HG02571 (cell line): ENCODE data around the gene CDH2.

Experiments used
- ATAC-seq: cut with Tn5 transposase; IDR thresholded peaks from one replicate; pipeline ENCODE4 v1.9.1; 2021; ENCODE audit warnings: mild to moderate bottlenecking, moderate library complexity; ENCODE audit not compliant: unreplicated experiment

Gene CDH2

DNA sequence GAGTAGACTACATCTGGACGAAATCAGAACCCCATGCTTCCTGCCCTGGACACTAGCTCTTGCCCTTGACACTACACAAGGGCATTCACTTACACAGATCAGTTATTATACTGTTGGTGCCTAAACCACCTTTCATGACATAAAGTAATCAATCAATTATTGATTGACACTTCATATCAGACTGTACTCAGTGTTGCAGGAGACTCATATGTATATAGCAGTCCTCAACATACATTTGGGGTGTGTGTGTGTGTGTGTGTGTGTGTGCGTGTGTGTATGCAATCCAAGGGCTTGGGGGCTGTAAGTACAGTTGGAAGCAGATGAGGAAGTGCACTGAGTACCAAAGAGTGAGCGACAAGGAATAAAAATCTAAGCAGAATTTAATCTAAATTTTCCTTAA lies 5.1 kb downstream of the CDH2 start:
- ATAC-seq, result no peak

DNA sequence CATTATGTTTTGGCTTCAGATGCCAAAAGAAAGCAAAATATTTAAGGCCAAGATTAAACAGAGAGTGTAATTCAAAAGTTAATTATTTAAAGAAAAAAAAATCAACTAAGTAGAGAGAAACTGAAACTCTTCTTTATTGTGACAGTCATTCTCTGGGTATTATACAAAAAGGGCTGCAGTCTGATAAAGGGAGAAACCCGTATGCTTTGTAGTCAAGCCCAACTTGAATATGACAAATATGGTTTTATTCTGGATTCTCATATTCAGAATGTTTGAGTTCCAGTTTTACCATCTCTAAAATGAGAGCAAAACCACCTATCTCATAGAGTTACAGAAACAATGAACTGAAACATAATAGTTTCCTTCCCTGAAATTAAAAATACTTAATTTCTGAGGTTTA lies 8.2 kb downstream of the CDH2 start:
- ATAC-seq, result no peak

DNA sequence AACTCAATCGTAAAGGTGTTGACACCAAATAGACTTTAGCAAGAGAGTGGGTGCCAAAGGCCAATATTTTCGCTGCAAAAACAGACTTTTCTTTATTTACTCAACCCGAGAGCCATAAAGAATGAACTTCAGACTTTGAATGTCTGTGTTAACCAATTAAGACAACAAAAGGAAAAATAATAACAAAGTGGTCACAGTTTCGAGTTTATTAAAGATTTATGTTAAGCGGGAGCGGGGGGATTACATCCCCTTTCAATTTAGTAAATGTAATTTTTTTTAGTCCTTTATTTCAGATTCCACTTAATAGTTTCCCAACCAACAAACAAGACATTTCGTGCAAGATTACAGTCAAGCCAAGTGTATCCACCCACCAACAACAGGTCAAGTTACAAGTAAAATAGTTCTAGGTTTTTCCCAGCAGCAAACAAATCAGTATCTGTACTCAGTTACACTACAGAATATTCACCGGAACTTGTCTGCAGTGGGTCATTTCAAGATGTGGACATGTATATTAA lies 9.0 kb downstream of the CDH2 start:
- no peak for ATAC-seq

DNA sequence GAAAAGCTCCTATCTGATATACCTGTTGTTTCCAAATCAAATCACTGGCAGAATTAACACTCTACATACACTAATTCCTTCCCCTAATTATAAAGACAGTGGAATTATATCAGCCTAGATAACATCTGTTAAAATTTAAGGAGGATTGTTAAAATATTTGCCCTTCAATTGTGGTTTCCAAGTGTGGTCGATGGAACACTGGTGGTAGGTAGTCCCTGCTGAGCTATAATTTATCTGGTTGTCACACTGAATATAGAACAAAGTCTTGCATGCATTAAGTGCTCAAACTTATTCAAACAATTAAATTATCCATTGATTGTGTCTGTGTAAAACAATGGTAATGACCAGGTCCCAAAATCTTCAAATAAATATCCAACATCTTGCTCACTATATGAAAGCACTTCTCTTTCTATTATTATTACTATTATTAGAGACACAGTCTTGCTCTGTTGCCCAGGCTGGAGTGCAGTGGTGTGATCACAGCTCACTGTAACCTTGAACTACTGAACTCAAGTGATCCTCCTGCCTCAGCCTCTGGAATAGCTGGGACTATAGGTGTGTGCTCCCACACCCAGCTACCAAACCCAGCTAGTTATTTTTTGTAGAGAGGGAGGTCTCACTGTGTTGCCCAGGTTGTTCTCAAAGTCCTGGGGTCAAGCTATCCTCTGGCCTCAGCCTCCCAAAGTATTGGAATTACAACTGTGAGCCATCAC lies 12.0 kb downstream of the CDH2 start:
- no peak for ATAC-seq

DNA sequence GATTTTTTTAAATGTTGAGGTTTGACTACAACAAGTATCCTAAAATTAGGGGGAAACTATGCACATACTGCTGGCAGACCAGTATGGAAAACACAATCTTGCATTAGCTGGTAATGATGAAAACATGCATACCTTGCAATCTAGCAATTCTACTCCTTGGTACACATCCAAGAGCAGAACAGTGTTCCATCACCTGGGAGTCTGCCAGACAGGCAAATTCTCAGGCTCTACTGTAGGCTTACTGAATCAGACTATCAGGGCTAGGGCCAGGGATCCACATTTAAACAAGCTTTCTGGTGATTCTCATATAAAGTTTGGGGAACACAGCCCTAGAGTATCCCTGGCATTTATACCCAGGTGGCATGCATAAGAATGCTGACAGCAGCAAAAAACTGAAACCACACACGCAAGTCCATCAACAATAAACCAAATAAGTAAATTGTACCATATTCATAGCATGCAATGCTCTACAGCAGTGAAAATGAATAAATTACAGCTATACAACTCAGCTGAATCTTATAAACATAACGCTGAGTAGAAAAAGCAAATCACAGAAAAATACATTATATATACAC lies 13.6 kb downstream of the CDH2 start:
- ATAC-seq, result no peak

DNA sequence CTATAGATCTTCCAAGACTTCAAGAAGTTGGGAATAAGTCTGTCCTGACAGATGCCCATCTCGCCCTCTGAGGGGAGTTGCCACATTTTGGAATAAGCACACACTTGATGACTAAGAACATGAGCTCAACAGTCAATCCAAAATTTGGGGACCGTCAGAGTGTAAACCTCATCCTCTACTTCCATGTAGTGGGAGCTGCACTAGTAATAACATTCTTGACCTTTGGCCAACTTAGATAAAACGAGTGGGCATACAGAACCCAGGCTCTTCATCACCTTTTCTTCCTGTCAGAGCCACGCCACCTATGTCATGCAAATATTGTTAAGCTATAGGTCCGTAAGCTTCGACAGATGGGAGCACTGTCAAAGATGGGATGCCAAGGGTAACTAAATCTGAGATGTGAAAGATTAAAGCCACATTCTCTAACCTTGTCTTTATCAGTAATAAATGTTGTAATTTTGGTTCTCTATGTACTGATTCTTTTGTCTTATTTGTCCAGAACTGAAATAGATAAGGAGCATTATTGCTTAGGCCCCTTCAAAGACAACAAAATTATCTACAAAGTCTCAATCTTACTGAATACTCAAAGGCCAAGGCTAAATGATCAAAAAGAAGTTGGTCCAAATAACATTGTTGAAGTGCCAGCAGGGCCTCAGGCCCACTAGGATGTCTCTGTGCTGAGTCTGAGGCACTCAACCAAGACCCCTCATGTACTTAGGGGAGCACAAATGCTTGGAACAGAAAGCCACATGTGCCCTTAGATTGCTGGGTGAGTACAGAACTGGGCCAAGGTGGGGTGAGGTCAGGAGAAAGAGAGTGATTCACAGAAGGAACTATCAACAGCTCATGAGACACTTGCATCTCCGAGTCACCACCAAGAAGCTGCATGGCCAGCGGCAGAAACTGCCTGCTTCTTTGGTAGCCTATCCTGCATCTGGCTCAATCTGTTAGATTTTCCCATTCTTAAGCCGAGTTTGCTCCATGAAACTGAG lies 15.0 kb downstream of the CDH2 start:
- no peak for ATAC-seq

DNA sequence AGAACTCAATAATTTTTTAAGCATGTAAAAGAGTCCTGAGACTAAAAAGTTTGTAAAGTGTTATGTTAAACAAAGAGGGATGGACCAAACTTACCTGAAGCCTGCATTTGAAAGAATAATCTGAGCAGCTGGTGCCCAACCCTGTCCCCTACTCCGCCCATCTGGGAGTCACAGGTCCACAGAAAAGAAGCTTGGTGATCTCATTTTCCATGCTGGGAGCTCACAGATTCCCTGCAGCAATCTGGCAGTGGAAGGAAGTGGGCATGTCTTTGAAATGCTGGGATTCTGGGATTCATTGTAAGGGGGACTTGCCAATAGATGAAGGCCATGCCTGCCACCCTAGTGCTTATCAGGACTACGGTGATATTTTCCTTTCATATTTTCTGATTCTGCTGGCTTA lies 17.9 kb downstream of the CDH2 start:
- ATAC-seq, result no peak

DNA sequence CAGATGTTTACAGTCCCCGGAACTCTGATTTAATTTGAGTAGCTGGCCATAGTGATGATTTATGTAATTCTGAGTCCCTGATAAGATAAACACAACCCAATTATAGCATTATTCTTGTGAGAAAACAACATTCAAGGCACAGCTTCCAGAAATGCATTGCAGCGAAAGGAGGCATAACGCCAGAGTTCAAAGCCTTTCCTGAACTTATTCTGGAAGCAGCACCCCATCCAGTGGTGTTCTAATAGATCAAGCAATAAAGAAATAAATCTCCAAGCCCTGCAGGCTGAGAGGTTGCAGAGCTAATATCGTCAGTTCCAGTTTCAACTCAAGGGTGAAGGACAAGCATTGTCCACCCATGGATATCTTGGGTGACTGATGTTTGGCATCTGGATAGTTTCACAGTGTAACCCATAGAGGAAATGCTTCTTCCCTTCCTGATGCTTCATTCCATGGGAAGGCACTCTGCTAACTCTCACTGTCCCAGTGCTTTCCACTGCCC lies 18.8 kb downstream of the CDH2 start:
- no peak for ATAC-seq

DNA sequence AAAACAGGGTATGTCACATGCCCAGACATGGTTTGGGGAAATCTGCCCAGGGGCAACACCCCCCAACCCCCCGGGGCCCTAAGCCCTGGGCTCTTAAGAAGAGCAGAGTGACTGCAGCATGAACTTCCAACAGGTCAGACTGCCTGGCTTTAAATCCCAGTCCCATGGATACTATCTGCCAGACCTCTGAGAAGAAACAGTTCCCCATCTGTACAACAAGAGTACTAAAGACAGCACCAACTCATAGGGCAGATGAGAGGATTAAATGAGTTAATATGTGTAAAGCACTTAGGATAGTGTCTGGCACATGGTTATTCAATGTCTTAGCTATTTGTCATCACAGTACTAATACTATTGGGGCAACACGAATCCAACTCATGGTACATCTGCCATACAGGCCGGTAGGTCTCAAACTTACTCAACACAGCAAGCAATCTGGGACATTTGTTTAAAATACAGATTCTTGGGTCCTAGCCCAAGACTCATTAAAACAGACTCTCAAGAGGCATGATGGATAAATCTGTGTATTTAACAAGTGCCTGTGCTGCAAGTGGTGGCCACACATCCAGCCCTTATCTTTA lies 23.4 kb downstream of the CDH2 start:
- ATAC-seq, result no peak

DNA sequence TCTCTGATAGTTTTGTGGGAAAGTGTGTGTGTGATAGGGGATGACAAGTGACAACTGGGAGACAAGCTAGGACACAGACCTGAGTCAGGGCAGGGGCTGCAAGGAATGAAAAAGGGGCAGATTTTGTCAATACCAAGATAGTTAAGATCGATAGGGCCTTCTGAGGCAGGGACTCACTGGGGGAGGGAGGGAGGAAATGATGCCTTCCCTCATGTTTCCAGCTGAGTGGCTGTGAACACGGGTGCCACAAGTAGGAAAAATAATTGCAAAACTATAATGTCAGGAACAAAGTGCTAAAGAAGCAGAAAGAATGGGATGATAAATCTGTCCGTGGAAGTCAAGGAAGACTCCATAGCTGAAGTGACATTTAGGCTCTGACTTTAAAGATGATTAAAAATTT lies 24.2 kb downstream of the CDH2 start:
- ATAC-seq, result no peak

DNA sequence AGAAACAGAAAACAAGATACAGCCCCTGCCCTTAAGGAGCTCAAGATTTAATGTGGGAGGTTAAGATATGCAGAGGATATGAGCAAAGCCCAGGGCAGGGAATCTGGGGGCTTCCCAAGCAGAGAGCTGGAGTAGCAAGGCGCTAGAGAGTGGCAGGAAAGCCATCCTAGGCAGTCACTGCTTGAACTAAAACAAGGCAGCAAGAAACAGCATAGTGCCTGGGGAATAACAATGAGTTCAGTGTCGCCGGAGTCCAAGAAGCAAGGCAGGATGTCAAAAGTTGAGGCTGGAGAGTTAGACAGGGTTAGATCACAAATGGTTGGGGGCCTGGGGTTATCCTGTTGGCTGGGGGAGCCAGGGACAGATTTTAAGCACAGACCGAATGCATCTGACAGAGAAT lies 24.6 kb downstream of the CDH2 start:
- ATAC-seq, result no peak

DNA sequence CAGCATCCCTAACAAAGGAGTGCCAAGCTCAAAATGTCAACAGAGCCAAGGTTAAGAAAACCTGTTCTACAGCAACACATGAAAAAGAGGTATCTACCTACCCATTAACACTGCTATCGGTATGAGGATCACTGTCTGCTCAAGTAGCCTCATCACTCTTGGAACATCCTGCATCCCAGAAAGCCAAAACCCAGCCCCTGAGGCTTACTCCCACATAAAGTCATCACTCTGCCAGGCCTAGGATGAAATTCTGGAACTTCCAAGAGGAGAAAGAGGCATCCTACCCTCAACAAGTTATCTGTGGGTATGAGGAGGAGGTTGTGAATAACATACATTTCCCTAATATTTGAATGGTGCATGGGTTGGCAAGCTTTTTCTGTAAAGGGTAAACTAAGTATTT lies 25.5 kb downstream of the CDH2 start:
- ATAC-seq, result no peak

DNA sequence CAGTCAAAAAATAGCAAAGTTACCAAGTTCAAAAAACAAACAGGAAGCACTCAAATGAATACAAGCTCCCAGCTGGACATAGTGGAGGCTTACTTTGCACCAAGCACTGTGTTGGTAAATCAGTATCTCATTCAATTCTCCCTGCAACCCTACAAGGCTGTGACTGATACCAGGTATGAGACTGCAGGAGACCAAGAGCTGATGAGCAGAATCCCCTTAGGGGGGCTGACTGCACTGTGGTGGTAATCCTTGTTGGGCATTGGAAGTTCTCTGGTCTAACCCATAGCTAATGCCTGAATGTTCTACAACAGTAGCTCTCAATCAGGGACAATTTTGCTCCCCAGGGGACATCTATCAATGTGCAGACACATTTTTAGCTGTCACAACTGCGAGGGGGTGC lies 26.0 kb downstream of the CDH2 start:
- no peak for ATAC-seq

DNA sequence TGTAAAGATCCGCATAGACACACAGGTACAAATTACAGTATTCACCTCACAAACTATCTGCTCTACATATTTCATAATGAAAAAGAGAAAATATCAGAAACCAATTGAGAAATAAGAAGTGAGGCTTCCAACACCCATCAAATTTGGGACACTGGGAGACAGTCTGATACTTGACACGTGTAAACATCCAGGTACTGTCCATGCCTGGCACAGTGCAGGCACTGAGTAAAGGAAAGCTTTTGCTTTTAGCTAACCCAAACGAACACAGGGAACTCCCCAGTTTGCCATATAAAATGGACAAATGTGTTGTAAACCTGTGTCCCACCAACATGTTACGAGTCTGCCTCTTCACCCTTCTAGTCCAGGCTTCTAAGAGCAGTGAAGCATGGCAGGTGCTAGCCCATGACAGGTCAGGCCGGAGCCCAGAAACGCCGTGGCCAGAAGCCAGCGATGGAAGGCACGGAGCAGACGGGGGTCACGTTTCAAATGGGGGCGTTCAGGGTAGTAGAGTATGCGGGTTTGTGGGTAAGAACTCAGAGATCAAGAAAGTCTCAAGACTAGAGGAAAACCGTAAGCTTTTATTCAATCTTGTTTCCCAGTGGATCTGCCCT lies 27.0 kb downstream of the CDH2 start:
- no peak for ATAC-seq

DNA sequence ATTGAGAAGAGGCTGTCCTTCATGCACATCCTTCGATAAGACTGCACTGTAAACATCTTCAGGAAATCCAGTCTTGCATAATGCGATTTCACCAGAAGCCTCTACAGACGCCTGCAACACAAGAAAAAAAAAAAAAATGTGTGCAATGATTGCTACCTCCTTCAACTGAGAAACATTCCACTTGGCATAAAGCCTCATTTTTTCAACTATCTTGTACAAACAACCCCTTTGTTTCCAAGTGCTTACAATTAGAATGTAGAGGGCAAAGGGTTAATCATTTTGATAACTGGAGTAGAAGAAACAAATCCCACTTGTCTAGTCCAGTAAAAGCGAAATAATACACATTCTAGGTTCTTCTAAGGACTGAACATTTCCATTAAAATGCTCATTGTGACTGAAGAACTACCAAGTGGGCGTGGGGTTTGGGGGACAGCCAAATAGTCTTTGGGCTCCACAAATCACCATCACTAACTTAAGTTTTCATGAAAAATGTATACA lies 29.2 kb downstream of the CDH2 start:
- ATAC-seq, result no peak

DNA sequence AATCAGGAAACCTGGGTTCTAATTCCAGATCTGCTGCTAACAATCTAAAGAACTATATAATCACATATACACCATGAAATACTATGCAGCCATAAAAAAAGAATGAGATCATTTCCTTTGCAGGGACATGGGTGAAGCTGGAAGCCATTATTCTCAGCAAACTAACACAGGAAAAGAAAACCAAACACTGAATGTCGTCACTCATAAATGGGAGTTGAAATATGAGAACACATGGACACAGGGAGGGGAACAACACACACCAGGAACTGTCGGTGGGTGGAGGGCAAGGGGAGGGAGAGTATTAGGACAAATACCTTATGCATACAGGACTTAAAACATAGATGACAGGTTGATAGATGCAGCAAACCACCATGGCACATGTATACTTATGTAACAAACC lies 33.2 kb downstream of the CDH2 start:
- no peak for ATAC-seq

DNA sequence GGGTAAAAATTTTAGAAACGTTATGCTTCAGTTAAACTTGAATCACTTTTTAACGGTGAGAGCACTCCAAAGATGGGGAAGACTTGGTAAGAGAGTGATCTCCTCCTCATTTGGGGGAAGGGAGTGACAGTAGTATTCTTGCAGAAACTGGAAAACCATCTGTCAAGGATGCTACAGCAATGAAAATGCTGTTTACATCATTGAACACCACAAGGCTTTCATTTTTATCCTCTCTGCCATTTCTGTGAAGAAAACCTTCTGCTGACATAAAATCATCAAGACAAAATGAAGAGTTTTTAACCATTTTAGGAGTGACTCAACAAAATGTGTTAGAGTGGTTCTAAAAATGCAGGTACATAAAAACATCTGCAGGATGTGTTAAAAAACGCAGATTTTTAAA lies 38.1 kb downstream of the CDH2 start:
- ATAC-seq, result no peak

DNA sequence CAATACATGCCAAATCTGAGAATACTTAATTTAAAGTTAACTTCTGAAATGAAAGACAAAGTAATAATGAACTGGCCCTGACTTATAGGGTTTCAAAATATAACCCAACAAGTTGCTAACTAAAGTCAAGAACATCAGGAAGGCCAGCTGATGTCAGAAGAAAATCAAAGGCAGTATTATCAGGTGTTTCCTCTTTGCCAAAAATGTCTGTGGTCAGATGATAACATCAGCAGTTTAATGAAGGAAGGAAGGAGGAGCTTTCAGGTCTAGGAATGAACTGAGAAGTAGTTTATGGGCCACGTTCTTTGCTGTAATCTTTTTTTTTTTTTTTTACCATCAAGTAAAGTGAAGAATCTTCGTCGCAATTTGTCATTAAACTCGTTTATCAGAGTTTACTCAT lies 40.9 kb downstream of the CDH2 start:
- ATAC-seq, result no peak

DNA sequence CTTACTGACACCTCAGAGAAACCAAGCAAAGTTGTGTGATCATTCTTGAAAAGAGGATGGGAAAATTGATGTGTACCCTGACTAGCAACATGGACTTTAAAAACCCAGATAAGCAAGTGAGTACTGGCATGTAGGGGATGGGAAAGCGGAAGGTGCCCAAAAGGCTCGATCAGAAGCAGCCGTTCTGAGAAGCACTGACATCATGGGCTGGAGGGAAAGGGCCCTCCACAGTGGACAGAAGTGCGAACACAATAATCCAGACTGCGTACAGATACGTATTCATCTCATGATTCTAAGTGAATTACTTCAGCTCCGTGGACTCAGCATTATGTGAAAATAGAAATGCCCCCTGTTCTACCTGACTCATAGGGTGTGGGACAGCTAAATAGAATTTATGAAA lies 42.2 kb downstream of the CDH2 start:
- ATAC-seq, result no peak

DNA sequence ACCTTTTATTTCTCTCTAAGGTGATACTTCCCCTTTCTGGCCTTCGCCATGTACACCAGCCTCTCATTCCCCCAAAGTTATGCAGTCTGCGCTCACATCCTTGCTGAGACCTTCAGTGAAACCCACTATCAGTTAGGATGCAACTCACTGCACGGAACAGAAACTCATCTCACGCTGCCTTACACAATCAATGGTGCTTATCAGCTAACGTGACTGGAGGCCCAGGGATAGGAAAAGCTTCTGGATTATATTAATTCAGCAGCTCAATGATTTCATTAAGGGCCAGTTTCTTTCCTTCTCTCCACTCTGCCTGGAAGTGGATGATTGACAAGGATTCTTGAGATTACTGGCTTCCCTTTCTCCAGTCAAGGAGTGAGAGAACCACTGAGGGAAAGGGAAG lies 44.8 kb downstream of the CDH2 start:
- no peak for ATAC-seq

DNA sequence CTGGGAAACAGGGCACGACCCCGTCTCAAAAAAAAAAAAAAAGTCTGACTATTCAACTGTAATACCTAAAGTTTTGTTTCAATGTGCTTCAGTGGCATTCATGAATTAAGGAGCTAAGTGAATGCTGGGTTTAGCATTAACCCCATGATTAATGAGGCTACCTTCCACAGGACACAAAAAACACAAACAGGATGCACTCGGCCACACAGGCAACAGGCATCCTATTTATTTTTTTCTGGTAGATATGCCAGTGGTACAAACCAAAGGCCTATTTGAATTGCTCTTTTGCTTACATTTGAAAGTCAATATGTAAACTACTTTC lies 48.3 kb downstream of the CDH2 start:
- no peak for ATAC-seq
